ENCODE data around the gene CLCA4. TPM values are rescaled to one million over a fixed set of nuclear protein-coding genes. Genes with fewer than 3 reads are reported as not detected.
"Not testable (repeated sequence)": the region's sequence is repeated elsewhere in the genome, so short reads cannot be mapped to it uniquely, and the experiment has no call there.

CLCA4 gene
- total and polyA plus RNA-seq, 10 of the 15 experiments (the other 5 are each of a cell fraction or from before 2014, with no cell fraction given), result 0.01 to 0.08 TPM; not detected in 8

DNA sequence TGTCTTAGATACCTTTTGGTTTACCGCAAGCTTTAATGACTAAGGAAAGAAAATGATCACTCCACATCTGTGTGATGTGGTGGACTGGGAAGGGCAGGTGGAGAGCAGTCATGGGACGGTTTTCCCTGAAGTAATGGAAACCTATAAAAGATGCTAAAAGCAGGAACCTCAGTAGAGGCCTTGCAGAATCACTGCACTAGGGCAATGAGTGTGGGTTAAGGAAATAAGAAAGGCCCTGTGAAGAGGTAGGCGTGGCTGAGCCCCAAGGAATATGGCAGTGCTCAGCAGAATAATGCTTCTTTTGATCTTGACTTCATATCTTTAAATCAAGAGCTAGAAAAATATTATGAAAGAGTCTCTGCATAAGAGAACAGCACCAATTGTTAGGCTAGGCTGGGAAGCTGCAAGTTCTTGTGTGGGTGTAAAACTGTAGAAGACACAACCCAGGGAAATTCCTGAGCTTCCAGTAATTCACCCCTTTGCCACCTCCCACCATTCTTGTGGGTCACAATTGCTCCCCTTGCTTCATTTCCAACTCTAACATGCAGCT is 49.9 kb downstream of the CLCA4 start (continued):
- no peak for TF ChIP-seq TARDBP (IDR thresholded peaks at IDR 0.05; ENCODE audit: borderline replicate concordance)

DNA sequence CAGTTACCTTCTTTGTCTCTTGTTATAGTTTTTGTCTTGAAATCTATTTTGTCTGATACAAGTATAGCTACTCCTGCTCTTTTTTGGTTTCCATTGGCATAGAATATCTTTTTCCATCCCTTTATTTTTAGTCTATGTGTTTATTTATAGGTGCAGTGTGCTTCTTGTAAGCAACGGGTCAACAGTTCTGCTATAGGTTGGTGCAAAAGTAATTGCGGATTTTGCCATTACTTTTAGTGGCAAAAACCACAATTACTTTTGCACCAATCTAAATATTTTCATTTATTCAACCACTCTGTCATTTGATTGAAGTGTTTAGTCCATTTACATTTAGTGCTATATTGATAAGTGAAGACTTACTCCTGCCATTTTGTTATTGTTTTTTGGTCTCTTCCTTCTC is 59.2 kb downstream of the CLCA4 start:
- WGBS (ENCODE audit: insufficient coverage, insufficient replicate concordance, low lambda C conversion rate, missing lambda C conversion rate), result 41% methylated on average over 2 of the region's 2 CpGs
- H3K79me2 ChIP-seq (ENCODE audit: control insufficient read depth, insufficient read depth, low read length); BruUV-seq (replicated peaks); H3K9ac ChIP-seq (ENCODE audit: control insufficient read depth, insufficient read depth, low read length); FAIRE-seq; H3K9me3 ChIP-seq (replicated peaks; ENCODE audit: control insufficient read depth, insufficient read depth, low read length); H4K20me1 ChIP-seq (ENCODE audit: control insufficient read depth, insufficient read depth); RAD21 ChIA-PET (ENCODE audit: unreplicated experiment); H3K27ac ChIP-seq (ENCODE audit: control insufficient read depth, insufficient read depth); intact Hi-C loops (cut with micrococcal nuclease; ENCODE audit: unreplicated experiment); H2AFZ ChIP-seq (ENCODE audit: control insufficient read depth, low read depth, low read length); H3K36me3 ChIP-seq (ENCODE audit: control insufficient read depth in 2 of 2, insufficient read depth in 2 of 2, low read length in 1 of 2); H3K4me2 ChIP-seq (ENCODE audit: control insufficient read depth, insufficient read depth); H3K4me3 ChIP-seq; H3K27me3 ChIP-seq (replicated peaks in 1 of 2; ENCODE audit: control insufficient read depth in 2 of 2, insufficient read depth in 2 of 2, low read length in 1 of 2); SMC1A ChIA-PET (ENCODE audit: uncharacterized antibody, unreplicated experiment); POLR2A ChIA-PET; CTCF ChIA-PET; in situ Hi-C loops (cut with MboI); ATAC-seq; DNase-seq (ENCODE audit: low read depth, low spot score); H3K4me1 ChIP-seq (ENCODE audit: control insufficient read depth, insufficient read depth, low read length): not testable (repeated sequence)

DNA sequence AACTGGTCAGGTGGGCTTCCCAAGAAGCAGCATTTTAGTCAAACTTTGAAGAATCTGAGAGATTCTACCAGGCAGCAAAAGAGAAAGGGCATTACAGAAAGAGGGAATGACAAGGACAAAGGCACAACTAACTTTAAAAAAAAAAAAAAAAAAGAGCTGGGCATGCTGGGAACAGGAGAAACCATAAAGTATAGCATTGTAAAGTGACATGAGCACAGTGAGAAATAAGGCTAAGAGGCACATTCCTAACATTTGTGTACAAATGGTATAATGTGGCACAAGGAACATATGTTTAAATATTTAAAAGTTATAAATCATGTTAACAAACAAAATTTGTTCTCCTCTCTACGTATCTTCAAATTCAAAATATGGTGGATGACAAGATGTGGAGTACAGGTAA is 69.6 kb downstream of the CLCA4 start:
- no peak for ATAC-seq
- H2AFZ ChIP-seq (ENCODE audit: control insufficient read depth, low read depth, low read length), result no peak overlapping the region
- DNase-seq (ENCODE audit: low read depth, low spot score), result no peak
- no TSS peak for BruUV-seq (replicated peaks)
- ChIA-PET RAD21 (ENCODE audit: unreplicated experiment) (no interaction called here), POLR2A (interaction anchor here (0.5 kb wide), 1 partner anchor 110 kb away, joined by 3 read pairs; no protein-coding TSS in a partner anchor), CTCF (no interaction called here), SMC1A (ENCODE audit: uncharacterized antibody, unreplicated experiment) (no interaction called here)
- in situ Hi-C loops (cut with MboI) (no loop called here), intact Hi-C loops (cut with micrococcal nuclease; ENCODE audit: unreplicated experiment) (no loop called here)
- H3K27ac ChIP-seq (ENCODE audit: control insufficient read depth, insufficient read depth), result no peak overlapping the region
- H4K20me1 ChIP-seq (ENCODE audit: control insufficient read depth, insufficient read depth), result no peaks in the 10 kb centered on the region
- H3K4me3 ChIP-seq, result no peak overlapping the region
- H3K79me2 ChIP-seq (ENCODE audit: control insufficient read depth, insufficient read depth, low read length), result no peaks in the 10 kb centered on the region
- no peak overlapping the region for H3K9ac ChIP-seq (ENCODE audit: control insufficient read depth, insufficient read depth, low read length)
- H3K4me1 ChIP-seq (ENCODE audit: control insufficient read depth, insufficient read depth, low read length), result 0 out of 2 replicates have a peak, but pooled peaks cover 5% of the 10 kb centered on the region
- TF ChIP-seq CBFB (IDR thresholded peaks at IDR 0.05; ENCODE audit: low read depth) (no peak), STAT3 (IDR thresholded peaks at IDR 0.05; ENCODE audit: low read depth, low read length) (no peak), TAF1 (IDR thresholded peaks at IDR 0.05; ENCODE audit: borderline replicate concordance, low read depth, low read length) (no peak)
- no peak overlapping the region for H3K4me2 ChIP-seq (ENCODE audit: control insufficient read depth, insufficient read depth)
- no peaks in the 10 kb centered on the region for H3K36me3 ChIP-seq (ENCODE audit: control insufficient read depth in 2 of 2, insufficient read depth in 2 of 2, low read length in 1 of 2)
- H3K9me3 ChIP-seq (replicated peaks; ENCODE audit: control insufficient read depth, insufficient read depth, low read length), result peaks cover 2% of the 10 kb centered on the region; the same call in 2 of the 3 replicates
- H3K27me3 ChIP-seq (replicated peaks in 1 of 2; ENCODE audit: control insufficient read depth in 2 of 2, insufficient read depth in 2 of 2, low read length in 1 of 2), result no peaks in the 10 kb centered on the region
- no peak for FAIRE-seq
- 0% methylated on average over 1 of the region's 1 CpG for WGBS (ENCODE audit: insufficient coverage, insufficient replicate concordance, low lambda C conversion rate, missing lambda C conversion rate)

Data from GM12878 (cell line).